HG02678 (cell line): Measurements from ENCODE around the gene BICRAL.
A peak's percentile ranks its signal among the peaks of the same experiment; 100 is the strongest.
"Not testable (repeated sequence)": the region's sequence is repeated elsewhere in the genome, so short reads cannot be mapped to it uniquely, and the experiment has no call there.

Experiments used
- ATAC-seq: cut with Tn5 transposase; IDR thresholded peaks from one replicate; pipeline ENCODE4 v1.9.1; 2021; ENCODE audit warnings: mild to moderate bottlenecking, moderate library complexity; ENCODE audit not compliant: unreplicated experiment

The BICRAL gene

DNA sequence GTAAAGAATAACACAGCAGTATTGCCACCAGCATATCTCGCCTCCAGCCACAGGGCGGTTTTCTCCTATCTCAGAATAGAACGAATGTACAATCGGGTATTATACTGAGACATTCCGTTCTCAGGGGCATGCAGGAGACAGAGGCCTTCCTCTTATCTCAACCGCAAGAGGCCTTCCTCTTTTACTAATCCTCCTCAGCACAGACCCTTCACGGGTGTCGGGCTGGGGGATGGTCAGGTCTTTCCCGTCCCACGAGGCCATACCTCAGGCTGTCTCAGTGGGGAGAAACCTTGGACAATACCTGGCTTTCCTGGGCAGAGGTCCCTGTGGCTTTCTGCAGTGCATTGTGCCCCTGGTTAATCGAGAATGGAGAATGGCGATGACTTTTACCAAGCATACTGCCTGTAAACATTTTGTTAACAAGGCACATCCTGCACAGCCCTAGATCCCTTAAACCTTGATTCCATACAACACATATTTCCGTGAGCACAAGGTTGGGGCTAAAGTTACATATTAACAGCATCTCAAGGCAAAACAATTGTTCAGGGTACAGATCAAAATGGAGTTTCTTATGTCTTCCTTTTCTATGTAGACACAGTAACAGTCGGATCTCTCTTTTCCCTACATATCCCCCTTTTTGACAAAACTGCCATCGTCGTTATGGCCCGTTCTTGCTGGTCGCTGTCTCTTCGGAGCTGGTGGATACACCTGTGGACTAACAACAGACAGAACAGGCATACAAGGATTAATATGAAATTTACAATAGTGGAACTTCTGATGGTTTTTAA, 112.4 kb downstream of the BICRAL start:
- not testable (repeated sequence) for ATAC-seq

DNA sequence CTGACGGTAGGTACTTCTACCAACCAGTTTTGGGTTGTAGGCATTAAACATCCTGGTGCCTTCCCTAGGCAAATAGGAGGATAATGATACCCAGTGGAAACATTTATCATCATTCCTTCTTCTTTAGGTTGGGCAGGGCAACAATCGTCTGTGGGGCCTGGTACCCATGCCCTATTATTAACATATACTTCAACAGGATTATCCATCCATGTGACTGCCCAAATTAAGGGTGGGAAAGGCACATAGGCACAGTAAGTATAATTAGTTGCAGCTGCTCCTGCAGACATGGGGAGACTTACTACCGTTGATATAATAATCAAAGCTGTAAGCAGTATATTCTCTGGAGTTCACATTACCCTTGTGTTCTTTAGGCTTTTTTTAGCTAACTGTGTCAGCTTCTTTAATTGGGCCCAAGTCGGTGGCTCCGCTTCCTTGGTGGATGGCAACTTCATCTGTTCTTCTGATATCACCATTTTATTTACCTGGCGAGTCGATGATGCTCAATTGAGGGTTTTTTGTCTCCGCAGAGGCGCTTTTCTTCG, 114.4 kb downstream of the BICRAL start:
- ATAC-seq = no peak

DNA sequence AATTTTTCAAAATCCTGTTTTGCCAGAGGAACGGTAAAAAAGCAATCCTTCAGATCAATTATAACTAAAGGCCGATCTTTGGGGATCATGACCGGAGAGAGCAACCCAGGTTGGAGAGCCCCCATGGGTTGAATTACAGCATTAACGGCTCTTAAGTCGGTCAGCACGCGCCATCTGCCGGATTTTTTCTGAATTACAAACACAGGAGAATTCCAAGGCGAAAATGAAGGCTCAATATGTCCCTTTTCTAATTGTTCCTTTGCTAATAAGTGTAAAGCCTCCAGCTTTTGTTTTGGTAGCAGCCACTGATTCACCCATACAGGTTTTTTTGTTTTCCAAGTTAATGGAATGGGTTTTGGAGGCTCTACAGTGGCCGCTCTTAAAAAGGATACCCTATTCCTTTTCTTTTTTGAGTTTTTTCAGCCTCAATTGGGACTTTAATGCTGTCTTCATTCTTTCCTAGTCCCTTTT, 117.1 kb downstream of the BICRAL start:
- no peak for ATAC-seq

DNA sequence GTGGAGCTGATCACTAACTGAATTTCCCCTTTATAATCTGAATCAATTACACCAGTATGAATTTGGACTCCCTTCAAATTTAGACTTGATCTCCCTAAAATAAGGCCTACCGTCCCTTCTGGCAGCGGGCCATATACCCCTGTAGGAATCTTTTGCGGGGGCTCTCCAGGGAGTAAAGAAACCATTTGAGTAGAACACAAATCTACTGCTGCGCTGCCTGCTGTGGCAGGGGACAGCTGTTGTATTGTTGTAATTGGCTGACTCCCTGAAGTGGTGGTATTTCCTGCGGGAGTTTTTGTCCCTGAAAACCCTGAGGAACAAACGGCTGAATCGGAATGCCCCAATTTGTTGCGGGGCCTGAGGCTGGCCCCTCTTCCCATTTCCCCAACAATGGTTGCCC, 118.0 kb downstream of the BICRAL start:
- ATAC-seq = no peak

DNA sequence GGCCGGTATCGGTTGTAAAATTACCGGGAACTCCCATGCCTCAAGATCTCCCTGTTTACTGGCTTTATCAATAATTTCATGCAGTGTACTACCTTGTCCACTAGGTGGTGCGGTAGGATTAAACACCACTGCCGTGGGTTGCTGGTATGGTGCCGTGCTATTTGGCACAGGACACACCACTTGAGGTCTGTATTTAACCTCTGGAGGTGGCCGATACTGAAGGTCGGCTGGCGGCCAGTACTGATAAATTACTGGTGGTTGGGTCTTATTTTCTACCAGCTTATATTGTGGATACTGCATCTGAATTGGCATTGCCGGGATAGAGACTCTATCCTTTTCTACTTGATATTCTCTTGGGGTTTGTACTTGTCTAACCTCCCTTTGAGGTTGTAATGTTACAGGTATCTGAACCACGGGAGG, 119.7 kb downstream of the BICRAL start:
- ATAC-seq = no peak

DNA sequence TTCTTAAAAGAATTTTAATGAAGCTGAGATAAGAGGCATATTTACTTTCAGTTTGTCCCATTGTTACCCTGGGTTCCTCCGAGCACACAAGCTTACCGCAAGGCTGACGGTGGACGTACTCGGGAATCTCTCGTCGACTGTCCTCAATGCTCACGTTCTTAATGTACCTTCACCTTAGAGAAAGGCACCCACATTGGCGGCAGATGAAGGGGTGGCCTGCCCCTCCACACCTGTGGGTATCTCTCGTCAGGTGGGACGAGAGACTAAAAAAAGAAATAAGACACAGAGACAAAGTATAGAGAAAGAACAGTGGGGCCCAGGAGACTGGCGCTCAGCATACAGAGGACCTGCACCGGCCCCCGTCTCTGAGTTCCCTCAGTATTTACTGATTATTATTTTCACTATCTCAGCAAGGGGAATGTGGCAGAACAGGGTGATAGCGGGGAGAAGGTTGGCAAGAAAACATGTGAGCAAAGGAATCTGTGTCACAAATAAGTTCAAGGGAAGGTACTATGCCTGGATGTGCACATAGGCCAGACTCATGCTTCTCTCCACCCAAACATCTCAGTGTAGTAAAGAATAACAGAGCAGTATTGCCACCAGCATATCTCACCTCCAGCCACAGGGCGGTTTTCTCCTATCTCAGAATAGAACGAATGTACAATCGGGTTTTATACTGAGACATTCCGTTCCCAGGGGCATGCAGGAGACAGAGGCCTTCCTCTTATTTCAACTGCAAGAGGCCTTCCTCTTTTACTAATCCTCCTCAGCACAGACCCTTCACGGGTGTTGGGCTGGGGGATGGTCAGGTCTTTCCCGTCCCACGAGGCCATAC, 120.8 kb downstream of the BICRAL start:
- not testable (repeated sequence) for ATAC-seq

DNA sequence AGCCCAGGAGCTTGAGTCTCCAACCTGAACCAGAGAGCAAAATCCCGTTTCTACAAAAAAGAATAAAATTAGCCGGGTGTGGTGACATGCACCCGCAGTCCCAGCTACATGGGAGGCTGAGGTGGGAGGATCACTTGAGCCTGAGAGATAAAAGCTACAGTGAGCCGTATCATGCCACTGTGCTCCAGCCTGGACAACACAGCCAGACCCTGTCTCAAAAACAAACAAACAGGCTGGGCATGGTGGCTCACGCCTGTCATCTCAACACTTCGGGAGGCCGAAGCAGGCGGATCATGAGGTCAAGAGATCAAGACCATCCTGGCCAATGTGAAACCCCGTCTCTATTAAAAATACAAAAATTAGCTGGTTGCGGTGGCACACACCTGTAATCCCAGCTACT, 122.6 kb downstream of the BICRAL start:
- ATAC-seq = no peak

DNA sequence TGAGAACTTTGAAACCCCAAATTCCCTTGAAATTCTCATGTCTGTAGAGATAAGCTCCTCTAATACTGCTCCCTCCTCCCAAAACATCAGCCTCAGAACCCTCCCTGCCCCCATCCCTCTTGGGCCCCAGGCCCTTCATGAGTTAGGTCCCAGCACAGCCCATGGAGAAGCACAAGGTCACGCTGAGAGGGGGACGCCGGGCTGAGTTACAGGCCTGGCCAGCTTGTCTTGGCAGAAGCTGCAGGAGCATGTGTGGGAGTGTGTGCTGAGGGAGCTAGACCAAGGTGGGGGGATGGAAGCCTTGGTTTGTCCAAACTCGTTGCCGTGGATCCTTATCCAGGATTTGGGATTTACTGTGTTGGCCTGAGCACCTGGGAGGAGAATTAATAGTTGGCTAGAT, 125.5 kb downstream of the BICRAL start:
- no peak for ATAC-seq

DNA sequence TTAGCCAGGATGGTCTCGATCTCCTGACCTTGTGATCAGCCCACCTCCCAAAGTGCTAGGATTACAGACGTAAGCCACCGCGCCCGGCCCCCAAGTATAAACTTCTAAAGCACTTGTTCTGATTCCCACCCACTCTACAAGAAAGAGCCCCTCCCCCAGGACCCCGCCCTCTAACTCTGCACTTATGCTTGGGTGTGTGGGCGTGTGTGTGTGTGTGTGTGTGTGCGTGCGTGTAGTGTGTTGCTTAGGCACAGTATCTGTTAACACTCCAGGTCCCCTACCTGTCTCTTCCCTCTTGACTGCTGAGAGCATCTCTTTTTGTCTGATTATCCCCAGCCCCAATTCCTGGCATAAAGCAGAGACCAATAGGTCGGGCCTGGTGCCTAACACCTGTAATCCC, 128.0 kb downstream of the BICRAL start:
- no peak for ATAC-seq

DNA sequence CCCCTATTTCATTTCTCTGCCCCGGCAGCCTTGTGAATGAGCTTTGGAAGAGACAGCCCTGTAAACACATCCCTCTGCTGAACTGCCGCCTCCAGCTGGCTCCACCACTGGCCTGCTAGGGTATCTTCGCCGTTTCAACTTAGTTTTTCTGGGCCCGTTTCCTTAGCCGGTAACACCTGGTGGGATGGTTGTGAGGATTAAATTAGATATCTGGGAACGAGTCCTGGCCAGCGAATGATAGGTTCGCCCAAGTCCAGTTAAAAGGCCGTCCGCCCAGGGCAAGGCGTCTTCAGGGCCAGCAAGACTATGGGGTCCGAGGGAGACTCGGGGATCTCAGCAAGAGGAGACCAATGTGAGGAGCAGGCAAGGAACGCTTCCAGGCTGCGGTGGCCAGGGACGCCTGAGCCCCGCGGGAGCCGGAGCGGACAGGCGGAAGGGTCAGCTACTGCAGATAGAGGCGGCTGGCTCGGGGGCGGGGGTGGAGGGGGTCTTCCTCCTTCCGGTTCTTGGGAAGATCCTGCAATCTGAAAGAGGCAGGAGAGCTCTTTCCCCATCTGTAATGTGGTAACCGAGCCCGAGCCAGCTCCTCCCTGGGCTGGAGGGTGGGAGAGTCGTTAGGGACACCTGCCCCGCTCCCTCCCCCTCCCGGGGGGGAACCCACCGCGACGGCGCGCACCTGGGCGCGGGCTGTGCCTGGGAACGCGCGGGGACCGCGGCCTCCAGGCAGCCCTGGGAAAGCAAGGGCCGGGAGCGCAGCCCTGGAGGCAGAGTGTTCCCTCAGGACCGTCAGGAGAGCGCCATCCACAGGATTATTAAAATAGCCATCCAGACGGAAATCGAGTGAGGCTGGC, 129.5 kb downstream of the BICRAL start:
- ATAC-seq = no peak

DNA sequence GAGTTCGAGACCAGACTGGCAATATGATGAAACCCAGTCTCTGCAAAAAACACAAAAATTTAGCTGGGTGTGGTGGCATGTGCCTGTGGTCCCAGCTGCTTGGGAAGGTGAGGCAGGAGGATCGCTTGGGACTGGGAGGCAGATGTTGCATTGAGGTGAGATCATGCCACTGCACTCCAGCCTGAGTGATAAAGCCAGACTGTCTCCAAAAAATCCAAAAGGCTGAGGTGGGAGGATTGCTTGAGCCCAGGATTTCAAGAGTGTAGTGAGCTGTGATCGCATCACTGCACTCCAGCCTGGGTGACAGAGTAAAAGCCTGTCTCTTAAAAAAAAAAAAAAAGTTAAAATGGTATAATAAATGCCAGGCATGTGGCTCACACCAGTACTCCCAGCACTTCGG, 132.7 kb downstream of the BICRAL start:
- ATAC-seq = no peak

DNA sequence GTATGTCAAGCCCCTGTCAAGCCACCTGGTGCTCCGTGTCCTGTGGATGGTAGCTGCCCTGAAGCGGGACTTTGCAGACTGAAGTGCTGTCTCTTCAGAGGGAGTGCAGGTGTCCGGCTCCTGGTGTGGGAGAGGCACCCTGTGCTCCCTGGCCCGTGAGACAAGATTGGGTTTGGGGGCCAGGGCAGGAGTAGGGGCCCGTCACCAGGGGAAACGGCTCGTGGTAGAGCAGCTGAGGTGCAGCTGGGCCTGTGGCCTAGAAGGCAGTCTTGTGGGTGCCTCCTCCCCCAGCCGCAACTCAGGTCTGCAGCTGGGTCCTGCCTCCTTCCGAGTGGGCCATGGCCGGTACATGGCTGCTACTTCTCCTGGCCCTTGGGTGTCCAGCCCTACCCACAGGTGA, 133.9 kb downstream of the BICRAL start, which contains the start of gene PTCRA:
TSS of gene PTCRA (plus strand) at position 322 of the 400 bp plus-strand sequence. CDS start at position 339, 17 bp downstream.
- ATAC-seq = peak; percentile 80

DNA sequence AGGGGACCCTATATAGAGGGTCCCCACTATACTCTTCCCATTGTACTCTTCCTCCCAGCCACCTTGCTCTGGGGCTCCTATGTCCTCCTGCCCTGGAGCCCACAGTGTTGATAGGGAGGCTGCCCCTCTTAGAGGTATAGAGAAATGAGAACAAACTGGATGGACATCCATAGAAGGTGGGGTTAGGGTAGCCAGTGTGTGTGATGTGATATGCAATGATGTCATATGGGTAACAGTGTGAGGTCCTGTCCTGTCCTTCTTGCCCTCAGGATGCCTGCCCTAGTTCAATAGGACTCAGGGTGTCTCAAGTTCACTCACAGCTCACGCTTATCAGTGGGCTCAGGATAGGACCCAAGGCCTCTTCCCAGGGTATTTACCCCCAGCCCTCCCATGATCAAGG, 134.4 kb downstream of the BICRAL start:
- no peak for ATAC-seq
